ENCODE measurements around the gene ELK4. TPM values are rescaled to one million over a fixed set of nuclear protein-coding genes. Genes with fewer than 3 reads are reported as not detected.

ELK4 gene
- total and polyA plus RNA-seq, 8 donors: 3.5 to 38.7 (median 11.7) TPM

GRCh38 chr1:205584732-205585131 lies 47.1 kb downstream of the ELK4 start:
- intact Hi-C loops (cut with DNase I; ENCODE audit: low total_unique reads): loop anchor here (10.0 kb wide), 1 partner anchor 50 kb away; no protein-coding TSS in a partner anchor
- no peak for DNase-seq
- H3K9me3 ChIP-seq: no peaks in the 10 kb centered on the region
- TF ChIP-seq POLR2AphosphoS5 (IDR thresholded peaks at IDR 0.05) (no peak), CTCF (IDR thresholded peaks at IDR 0.05) (peak in 2 of 7 experiments; percentile 9 to 20)
- H3K36me3 ChIP-seq: peaks cover 0 to 3% (median 0%) of the 10 kb centered on the region in 4 donors
- WGBS, 5 donors: 60 to 75% (median 67%) methylated on average over 6 to 7 of the region's 7 CpGs
- H3K27ac ChIP-seq: peak overlapping the region in 4 of 5 donors; percentile 2 to 62 (median 14)
- H3K4me1 ChIP-seq: peaks cover 12 to 47% (median 16%) of the 10 kb centered on the region in 4 donors
- peaks cover 0 to 12% (median 0%) of the 10 kb centered on the region in 3 donors for H3K27me3 ChIP-seq
- H3K4me3 ChIP-seq: no peak overlapping the region

- H3K4me3 ChIP-seq: no peak overlapping the region
- DNase-seq: no peak
- WGBS, 5 donors: 81 to 92% (median 87%) methylated on average over 7 of the region's 7 CpGs
- no peaks in the 10 kb centered on the region for H3K9me3 ChIP-seq
- H3K27me3 ChIP-seq: peaks cover 0 to 20% (median 0%) of the 10 kb centered on the region in 3 donors
- intact Hi-C loops (cut with DNase I; ENCODE audit: low total_unique reads): loop anchor here (10.0 kb wide), 1 partner anchor 49 kb away; no protein-coding TSS in a partner anchor
- peaks cover 0 to 3% (median 0%) of the 10 kb centered on the region in 4 donors for H3K36me3 ChIP-seq
- no peak for TF ChIP-seq POLR2AphosphoS5 (IDR thresholded peaks at IDR 0.05)
- TF ChIP-seq EP300 (IDR thresholded peaks at IDR 0.05): no peak
- TF ChIP-seq CTCF (IDR thresholded peaks at IDR 0.05): no peak
- no peak for TF ChIP-seq POLR2A (IDR thresholded peaks at IDR 0.05)
- H3K27ac ChIP-seq: peak overlapping the region in 4 of 5 donors; percentile 54 to 79 (median 68)
- peaks cover 12 to 37% (median 16%) of the 10 kb centered on the region in 4 donors for H3K4me1 ChIP-seq
Observed at GRCh38 chr1:205583461-205584130, 48.2 kb downstream of the ELK4 start.

- H3K27ac ChIP-seq: peak overlapping the region; percentile 39 to 79 (median 67)
- TF ChIP-seq POLR2AphosphoS5 (IDR thresholded peaks at IDR 0.05) (no peak), CTCF (IDR thresholded peaks at IDR 0.05) (no peak), POLR2A (IDR thresholded peaks at IDR 0.05) (no peak), EP300 (IDR thresholded peaks at IDR 0.05) (no peak)
- intact Hi-C loops (cut with DNase I; ENCODE audit: low total_unique reads): loop anchor here (10.0 kb wide), 1 partner anchor 48 kb away; no protein-coding TSS in a partner anchor
Observed at GRCh38 chr1:205582471-205583291, 49.1 kb downstream of the ELK4 start.

GRCh38 chr1:205582046-205582445 lies 49.8 kb downstream of the ELK4 start:
- Histone ChIP-seq H3K4me1 (peaks cover 12 to 33% (median 16%) of the 10 kb centered on the region in 4 donors), H3K9me3 (no peaks in the 10 kb centered on the region), H3K27me3 (peaks cover 0 to 20% (median 0%) of the 10 kb centered on the region in 3 donors), H3K27ac (peak overlapping the region; percentile 39 to 79 (median 67)), H3K36me3 (peaks cover 0 to 3% (median 0%) of the 10 kb centered on the region in 4 donors), H3K4me3 (no peak overlapping the region)
- TF ChIP-seq POLR2AphosphoS5 (IDR thresholded peaks at IDR 0.05): peak in 1 of 3 donors; percentile 2
- no peak for TF ChIP-seq POLR2A (IDR thresholded peaks at IDR 0.05)
- intact Hi-C loops (cut with DNase I; ENCODE audit: low total_unique reads): loop anchor here (10.0 kb wide), 1 partner anchor 47 kb away; no protein-coding TSS in a partner anchor
- WGBS, 5 donors: 33 to 47% (median 43%) methylated on average over 11 of the region's 11 CpGs
- DNase-seq: peak in 1 of 2 donors; percentile 30

More at GRCh38 chr1:205582471-205583291, 49.1 kb downstream of the ELK4 start:
- WGBS, 5 donors: 47 to 54% (median 49%) methylated on average over 6 of the region's 6 CpGs
- Histone ChIP-seq H3K9me3 (no peaks in the 10 kb centered on the region), H3K4me1 (peaks cover 12 to 33% (median 16%) of the 10 kb centered on the region in 4 donors), H3K36me3 (peaks cover 0 to 3% (median 0%) of the 10 kb centered on the region in 4 donors), H3K27me3 (peaks cover 0 to 20% (median 0%) of the 10 kb centered on the region in 3 donors), H3K4me3 (no peak overlapping the region)
- peak; percentile 34 to 83 for DNase-seq
